ENCODE data around the gene ITIH4.

The ITIH4 gene

DNA sequence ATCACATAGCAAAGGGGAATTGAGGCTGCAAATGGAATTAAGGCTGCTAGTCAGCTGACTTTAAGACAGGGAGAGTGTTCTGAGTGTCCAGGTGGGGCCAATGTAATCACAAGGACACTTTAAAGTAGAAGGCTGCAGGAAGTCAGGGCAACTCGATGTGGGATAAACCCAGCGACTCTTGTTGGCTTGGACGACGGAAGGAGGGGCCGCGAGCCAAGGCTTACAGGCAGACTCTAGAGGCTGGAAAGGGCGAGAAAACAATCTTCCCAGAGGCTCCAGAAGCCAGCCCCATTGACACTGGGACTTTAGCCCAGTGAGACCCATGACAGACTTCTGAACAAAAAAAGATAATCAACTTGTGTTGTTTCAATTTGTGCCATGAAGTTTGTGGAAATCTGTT is 17.3 kb upstream of the ITIH4 start:
- no peak for DNase-seq

DNA sequence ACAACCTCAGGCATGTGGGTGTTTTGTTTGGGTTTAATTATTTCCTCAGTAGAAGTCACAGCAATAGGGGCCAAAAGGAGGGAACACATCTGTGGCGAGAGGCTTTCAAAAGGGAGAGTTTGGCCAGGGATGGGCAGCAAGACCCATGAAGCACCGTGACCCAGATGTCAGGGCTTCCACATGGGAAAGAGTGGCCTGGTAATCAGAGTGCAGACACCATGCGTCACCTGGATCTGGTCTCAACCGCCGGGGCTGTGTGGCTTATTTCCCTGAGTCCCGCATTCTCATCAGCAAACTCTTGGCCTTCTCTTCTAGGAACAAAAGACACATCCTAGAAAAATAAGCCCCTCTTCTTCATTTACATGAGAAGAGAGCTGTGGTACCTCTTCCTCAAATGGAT is 16.8 kb upstream of the ITIH4 start:
- no peak for DNase-seq

DNA sequence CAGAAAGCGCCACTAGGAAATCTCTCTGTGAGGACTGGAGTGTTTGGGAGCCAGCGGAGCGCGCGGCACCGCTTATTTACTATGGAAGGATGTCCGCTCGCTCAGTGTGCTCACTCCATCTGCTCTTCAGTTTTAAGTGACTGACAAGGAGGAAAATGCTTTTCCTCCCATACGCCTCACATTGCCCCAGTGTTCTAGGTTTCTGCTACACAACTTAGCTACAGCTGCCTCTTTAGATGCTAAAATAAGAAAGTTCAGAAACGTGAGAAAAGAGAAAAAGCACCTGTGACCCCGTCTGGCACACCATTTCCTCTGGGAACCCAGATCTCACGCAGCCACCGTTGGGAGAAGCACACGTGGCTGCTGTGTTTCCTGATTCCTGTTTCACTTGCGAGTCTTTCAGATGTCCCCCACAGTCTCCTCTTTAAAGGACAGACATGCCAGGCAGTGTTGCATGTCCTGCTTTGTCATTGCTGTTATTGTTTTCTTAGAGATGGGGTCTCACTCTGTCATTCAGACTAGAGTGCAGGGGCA is 16.0 kb upstream of the ITIH4 start:
- no peak for DNase-seq

DNA sequence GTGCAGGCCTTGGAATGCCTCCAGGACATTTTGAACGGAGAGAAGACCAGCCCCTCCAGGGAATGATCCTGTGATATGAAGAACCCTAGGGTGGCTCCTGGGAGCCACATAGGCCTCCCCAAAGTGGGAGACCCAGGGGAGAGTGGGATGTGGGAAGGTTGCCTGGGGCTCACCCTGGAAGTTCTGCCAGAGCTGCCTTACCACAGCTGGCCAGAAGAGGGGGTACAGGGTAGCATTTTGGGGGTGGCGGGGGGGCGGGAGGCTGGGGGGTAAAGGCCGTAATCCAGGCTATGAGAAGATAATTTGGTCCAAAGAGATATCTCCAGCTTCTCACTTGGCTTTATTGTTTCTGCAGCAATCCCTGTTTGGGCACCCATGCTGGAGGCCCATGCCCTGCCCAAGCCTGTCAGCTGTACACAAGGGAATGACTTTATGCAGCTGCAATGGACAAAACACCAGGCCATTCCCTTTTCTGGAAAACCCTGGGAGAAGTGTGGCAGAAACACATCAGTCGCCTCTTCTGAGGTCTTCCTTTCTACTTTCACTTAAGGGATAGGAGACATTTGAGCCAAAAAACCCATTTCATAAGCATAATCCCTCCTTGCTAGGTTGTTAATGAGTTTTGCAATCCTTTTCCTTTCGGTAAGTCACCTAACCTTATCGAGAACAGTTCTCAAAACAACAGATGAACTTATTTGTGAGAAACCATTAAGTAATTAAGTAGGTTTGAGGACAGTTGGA is 15.4 kb upstream of the ITIH4 start:
- no peak for DNase-seq

DNA sequence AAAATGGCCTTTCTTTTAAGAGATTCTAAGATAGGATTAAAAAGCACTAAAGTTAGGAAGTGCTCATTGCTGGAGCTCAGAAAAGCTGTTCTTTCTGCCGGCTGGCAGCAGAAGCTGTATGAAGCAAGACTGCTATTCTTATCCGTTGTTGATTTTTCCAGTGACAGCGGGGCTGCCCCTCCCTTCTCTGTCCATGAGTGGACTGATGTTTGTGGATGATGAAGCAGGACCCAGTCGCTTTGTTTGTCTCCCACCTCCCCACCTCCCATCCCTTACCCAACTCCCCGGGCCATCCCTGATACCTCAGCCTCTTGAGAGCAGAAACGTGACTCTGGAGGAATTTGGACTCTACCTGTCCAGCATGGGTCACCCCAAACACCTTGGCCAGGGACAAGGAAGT is 14.7 kb upstream of the ITIH4 start:
- no peak for DNase-seq

DNA sequence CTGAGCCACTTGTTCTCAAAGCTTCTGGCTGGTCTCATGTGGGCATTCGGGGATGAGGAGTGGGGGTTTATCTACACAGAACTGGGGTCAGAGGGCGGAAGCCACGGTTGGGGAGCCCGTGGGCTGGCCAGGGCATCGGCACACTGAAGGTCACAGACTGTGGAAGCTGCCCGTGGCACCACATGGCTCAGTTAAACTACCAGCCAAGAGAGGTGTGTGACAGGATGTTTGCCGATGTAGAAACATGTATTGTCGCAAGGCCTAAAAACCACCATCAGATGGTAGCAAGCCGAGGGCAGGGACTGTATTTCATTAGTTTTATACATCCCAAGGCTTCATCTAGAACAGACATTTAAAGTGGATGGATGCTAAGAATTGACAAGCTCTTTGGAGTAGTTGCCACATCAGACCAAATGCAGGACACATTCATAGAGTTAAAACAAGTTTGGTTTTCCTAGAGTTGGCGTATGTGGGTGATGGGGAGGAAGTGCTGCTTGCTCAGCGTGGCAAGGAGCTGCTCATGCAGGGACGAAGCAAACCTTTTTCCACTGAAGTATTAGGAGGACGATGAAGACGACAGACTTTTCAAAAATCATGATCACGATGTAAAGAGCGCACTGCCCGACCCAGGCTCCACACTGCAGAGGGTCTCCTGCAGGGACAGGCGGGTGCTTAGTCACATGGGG is 14.0 kb upstream of the ITIH4 start:
- no peak for DNase-seq

DNA sequence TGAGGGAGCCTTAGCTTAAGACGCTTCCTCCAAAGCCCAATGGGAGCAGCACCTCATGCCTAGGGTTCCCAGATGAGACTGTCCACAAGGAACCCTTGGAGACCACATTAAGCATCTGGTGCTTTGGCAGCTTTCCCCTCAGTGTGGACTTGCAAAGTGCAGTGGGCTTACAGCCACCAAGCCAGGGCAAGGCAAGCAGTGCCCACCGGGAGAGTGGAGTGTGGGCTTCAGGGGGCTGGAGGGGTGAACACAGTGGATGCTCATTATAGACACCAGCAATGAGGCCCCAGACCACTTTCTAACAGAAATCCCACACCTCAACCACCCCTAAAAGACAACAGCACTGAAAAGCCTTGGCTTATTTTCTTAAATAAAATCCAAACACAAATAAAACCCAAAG is 13.4 kb upstream of the ITIH4 start:
- no peak for DNase-seq

DNA sequence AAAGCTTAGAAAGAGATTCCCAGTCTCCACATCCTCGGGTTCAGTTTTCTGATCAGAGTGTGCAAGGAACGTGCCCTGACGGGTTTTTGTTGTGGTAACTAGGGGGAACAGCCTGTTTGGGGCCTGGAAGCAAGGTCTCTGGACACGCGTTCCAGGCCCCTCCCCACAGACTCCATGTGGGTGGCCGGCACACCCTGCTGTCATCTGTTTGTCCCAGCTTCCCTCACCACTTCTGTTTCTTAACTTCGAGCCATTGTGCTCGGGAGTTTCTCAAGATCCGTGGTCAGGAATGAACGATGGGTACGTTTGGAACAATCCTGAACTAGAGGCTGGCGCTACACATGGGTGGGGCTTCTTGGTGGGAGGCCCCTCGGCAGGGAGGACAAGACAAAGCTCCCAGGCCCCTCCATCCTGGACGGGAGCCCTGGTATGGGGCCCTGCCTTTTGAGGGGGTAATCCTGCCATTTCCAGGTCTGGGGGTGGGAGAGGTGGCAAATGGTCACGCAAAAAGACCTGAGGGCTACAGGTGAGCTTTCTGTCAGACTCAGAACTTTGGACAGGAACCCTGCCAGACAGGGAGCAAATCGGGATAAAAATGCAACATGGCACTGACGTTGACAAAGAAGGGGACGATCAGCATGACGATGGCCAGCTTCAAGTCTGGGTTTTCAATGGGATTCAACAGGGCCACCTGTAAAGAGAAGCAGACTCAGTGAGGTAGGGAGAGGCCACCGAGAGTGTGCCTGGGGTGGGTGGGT is 12.8 kb upstream of the ITIH4 start:
- no peak for DNase-seq

DNA sequence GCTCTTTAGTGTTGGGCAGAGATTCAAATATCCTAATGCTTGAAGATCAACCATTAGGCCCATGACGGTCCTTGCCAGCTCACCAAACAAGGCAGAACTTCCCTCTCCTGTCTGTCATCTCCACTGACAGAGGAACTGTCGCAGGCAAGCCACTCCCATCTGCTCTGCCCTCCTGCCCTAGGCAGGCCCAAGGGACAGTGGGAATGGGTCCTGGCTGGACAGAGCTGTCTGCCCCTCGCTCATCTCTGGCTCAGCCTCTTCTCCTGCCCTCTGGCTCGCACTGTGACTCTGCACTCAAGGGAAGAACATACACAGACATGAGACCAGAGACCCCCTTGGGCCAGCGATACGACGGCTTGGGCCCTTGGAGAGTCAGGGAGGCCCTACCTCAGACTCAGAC is 12.0 kb upstream of the ITIH4 start:
- no peak for DNase-seq

DNA sequence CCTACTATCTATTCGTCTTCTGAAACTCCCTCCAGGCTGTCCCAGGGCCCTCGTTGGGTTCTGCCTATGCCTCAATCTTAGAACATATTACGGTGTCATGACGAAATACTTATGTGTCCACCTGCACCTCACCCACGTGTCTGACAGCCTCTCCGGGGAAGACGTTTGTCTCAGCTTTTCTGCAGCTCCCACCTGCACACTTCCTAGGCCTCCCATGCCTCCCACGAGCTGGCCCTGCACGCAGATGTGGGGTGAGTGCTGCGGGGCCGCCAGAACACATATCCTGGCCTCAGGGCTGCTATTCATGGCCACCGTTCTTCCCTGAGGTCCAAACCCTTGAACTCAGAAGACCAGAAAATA is 11.5 kb upstream of the ITIH4 start:
- DNase-seq, result no peak

DNA sequence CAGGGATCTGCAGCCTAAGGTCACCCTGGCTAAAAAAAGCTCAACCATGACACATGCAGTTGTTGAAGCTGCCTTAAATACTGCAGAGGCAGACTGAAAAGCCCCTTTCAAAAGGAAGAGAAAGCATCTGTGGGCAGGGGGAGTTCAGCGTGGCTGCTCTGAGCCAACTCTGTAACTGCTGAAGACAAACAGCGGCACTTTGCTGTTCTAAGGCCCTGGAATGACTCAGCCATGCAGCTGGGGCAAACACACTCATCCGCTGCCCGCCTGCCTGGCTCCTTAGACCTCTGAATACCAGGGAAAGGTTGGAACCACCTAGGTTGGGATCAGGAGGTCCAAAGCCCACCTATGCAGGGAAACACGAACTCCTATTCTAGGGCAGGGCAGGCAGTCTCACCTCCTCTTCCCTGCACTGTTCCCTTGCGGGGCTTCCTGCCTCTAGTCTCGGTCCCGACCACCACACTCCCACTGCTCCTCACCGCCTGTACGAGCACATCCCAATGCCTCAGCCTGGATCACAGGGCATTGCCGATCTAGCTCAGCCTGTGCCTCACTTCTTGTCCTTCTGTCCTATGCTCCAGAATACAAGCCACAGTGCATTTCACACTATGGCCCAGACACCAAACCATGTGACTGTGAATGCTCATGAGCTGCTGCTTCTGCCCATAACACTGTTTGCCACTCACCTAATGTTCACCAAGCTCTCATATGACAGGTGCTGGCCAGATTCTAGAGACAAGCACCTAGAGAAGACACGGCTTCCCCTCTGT is 10.9 kb upstream of the ITIH4 start:
- DNase-seq, result no peak

DNA sequence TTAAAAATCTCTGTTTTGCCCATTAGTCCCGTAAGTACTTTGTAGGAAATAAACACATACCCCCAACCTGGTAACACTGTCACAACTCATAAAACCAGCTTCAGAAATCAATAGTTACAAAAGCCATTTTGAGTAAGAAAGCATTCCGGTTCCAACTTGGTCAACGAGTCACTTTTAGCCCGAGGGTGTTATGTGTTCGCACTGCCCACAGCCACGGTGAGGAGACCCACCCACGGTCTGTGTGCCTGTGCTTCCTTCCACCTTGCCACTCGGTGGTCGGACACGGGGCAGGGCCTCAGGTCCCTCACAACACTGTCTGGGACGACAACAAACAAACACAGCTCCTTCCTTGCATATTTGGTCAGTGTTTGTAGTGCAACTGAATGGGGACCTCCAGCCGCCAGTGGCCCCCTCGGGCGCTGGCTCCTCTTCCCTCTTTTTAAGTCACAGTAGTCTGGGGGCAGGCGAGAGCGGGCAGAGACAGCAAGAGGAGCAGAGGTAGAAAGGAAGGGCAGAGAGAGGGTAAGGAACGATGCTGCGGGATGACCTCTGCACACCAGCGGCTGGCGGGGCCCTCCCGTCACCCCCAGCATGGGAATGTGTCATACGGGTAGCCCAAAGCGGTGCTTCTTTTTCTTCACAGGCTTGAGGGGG is 9.5 kb upstream of the ITIH4 start:
- DNase-seq, result no peak

DNA sequence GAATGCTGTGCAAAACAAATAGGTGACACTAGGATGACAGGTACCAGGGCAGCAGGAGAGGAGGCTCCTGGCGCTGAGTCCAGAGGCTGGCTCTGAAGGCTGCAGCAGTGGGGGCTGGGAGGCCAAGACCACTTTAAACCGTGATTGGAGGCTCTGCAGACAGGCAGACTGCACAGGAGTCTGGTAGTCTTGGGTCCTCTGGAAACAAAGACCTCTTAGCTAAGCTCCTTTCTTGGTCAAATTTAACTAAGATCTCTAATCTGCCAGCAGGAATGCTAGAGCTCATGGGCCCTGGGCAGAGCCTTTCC is 8.8 kb upstream of the ITIH4 start:
- DNase-seq, result no peak

DNA sequence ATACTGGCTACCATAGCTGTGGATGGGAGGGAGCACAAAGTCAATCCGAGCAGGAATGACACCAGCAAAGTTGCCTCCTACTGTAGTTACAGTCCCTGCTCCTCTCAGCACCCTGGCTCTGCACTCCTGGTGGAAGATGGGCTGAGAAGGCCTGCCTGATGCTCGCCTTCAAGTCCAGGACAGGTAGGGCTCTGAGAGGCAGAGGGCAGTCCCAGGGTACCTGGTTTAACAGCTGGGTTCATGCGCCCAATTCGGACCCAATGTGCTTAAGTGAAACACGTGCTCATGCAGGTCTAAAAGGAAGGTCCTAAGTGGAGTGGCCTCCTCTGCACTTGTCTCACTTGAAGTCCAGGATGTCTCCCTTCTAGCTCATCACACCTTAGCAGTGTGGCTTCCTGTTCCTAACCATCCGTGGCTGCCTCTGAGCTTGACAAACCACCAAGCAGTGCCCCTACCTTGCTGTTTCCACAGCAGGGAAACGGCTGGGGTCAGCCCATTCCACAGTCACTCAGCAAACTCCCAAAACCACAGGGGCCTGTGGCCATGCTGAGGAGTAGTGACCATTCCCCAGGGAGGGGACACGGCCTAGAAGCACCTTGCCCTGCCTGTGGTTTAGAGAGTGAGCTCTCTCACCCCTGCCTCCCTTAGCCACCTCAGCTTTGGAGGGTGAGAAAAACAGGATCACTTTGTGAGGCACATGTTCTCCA is 8.2 kb upstream of the ITIH4 start:
- no peak for DNase-seq

DNA sequence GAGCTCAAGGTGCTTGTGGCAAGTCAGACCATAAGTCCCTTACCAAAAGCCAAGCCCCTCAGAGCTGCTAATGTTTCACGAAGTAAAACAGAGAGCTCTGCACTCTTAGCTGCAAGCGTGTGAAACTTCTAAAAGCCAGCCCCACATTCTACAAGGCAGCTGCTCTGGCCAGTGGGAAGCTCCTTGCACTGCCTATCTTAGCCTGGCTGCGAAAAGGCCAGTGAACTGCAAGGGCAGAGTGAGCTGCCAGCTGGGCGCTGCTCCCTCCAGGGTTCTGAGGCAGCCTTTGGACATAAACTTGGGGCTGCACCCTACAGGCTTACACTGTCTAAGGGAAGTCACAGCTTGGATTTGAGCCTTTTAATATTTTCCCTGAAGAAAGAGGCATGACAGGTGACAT is 6.5 kb upstream of the ITIH4 start:
- DNase-seq, result no peak

DNA sequence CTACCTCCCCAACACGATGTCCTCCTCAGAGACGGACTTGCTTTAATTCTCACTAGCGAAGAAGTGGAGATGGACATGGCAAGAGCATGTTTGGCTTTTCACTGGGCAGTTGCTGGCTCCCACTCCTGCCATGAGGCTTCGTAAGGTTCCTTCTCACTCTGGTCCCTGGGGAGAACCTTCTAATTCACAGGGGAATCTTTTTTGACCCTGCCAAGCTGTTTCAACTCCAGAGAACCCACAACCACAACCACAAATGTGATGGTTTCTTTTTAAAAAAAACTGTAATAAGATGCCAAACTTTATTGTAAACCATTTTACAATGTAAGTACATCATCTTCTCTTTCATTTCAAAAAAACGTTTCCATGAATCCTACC is 6.0 kb upstream of the ITIH4 start:
- DNase-seq, result no peak

DNA sequence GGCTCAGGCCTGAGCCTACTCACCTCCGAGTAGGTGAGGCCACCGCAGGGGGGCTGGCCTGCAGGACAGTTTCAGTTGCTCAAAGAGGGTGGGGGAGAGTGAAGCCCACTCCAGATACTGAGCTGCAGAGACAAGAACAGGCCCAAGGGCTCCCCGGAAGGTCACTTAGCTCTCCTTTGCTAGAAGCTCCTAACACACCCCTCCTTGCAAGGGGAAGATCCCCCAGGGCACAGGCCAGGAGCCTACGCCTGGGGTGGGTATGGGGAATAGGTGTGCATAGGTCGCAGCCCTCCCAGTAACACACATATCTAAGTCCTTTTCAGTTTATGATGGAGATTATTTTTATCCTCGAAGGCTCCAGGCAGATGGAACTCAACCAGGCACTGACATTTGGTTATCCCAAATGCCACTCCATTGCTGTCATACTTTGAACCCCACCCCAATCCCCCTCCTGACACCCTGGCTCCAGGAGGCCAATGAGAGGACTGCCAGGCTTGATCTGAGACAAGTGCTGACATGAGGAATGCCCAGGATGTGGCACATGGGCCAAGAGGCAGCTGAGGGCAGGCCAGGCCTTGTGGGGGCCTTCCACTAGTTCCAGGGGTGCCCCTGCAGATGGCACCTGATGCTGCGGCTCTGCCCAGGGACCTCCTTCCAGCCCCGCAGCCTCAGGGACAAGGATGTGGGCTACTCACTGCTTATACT is 5.4 kb upstream of the ITIH4 start:
- DNase-seq, result no peak

DNA sequence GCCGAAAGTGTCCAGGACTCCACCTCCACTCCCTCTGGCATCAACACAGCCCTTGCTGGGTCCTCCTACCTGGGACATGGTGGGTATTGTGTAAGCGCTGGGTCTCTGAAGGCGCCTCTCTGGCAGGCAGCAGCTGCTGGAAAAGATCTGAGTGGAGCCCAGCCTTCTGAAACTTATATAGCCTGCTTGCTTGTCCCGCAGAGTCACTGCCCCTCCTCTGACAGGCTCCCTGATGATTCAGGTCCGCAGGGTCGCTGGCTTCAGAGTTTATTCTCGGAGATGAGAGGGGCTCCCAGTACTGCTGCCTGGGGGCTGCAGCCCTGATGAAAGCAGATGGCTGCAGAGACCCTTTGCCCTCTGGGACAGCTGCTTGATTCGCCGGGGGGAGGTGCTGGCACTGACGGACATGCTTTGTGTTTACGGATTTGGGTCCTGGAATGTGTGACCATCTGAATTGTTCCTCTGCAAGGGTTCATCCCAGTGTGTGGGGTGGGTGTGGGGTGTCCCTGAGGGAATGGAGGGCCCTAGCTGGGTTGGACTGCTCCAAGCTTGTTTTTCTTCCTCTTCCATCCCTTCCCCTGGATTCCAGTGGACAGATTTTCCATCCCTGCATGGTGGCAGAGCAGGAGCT is 4.5 kb upstream of the ITIH4 start, which contains the start of gene MUSTN1:
Gene MUSTN1, minus strand, starts transcription at position 149 of the 631 bp plus-strand sequence. Its CDS starts 71 bp downstream, at position 78.
- DNase-seq, result no peak

DNA sequence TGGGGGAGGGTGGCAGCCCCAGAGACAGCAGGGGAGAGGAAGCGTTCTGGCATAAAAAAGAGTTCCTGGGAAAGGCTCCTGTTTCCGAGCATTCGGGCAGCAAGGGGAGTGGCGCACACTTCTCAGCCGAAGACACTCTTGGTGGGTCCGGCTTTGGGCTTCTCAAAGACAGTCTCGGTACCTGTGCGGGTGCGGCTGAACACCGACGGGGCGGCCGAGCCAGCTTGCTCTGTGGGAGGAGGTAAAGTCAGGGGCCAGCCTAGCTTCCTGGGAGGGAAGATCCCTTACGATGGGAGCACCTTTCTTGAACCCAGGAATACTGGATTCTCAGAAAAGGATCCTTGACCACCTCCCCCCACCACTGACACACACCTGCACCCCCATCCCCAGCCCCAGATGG is 2.7 kb upstream of the ITIH4 start:
- no peak for DNase-seq

DNA sequence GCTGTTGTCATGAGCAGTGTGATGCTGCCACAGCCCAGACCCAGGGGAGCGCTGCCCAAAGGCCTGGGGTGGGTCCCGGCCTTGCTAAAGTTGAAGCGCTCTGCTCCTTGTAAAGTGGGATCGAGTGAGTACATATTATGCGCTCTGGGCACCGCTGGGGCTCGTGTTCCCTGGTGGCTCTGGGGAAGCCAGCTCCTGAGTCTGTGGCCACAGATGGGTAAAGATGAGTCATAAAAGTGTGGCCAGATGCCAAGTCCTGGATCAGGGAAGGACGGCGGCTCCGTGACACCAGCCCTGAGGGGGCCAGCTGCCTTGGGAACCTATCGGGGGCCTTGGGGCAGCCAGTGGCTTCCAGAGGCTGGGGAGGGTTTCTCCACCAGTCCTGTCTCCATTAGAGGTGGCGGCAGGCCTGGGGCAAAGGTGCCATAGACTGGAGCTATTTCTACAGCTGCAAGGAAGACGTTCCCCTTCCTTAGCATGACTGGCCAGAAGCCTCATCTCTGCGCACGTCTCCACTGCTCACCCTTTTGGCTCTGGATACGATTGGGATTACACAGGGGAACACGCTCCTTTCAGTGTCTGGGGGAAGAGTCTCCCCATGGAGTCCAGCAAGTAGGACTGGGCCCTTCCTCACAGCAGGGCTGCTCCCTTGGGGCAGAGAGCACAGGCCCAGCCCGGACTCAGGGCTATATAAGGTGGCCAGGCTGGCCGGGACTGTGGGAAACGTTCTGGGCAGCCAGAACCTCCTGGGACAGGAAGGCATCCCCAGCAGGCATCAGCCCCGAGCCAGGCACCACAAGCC is 1.2 kb upstream of the ITIH4 start:
- DNase-seq, result no peak

Data from cerebellar nuclear complex (tissue), 1 donor.